ENCODE data around the gene TNNT3.
A peak's percentile ranks its signal among the peaks of the same experiment; 100 is the strongest.
"Not testable (repeated sequence)": the region's sequence is repeated elsewhere in the genome, so short reads cannot be mapped to it uniquely, and the experiment has no call there.

Gene TNNT3

GRCh38 chr11:1881442-1882264, 37.9 kb upstream of the TNNT3 start:
- DNase-seq (ENCODE audit: low spot score) = no peak

DNA sequence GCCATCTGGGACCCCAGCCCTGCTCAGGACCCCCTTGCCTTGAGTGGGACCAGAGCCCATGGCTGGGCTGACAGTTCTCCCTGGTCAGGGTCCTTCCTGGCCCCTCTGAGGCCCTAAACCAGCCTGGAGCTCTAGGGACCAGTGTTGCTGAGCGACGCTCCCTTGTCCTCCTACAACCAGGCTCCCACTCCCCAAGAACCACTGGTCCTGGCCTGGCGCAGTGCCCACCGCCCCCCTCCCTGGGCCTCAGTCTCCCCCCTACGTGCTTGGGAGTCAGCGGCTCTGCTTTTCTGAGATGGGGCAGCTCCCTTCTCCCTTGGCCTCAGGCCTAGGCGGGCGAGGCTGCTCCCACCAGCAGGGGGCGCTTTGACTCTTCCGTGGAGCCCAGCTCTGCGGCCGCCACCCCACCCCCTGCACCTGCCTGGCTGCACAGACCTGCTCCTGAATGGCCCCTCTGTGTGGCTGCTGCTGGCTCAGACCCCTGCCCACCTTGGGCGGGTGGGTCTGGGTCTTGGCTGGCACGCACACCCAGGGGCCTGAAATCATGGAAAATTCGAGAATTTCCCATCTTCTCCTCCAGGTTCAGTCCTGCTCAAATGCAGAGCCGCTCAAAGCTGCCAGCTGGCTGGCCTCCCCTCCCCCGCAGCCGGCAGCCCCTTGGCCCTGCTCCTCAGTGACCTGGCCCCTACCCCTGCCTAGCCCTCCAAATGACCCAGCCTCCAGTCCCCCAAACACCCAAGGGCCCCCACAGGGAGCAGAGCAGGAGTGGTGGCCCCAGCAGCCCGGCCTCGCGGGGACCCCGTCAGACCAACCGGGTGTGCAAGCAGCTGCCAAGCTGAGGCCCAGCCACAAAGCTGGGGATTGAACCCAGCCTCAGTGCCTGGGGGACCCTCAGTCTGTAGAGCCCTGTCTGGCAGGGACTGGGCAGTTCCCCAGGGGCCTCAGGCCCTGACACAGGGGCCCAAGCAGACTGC, 37.0 kb upstream of the TNNT3 start:
- peak; percentile 79 for DNase-seq (ENCODE audit: low spot score)

- no peak for DNase-seq (ENCODE audit: low spot score)
Measured at GRCh38 chr11:1883346-1884302, 35.9 kb upstream of the TNNT3 start.

DNA sequence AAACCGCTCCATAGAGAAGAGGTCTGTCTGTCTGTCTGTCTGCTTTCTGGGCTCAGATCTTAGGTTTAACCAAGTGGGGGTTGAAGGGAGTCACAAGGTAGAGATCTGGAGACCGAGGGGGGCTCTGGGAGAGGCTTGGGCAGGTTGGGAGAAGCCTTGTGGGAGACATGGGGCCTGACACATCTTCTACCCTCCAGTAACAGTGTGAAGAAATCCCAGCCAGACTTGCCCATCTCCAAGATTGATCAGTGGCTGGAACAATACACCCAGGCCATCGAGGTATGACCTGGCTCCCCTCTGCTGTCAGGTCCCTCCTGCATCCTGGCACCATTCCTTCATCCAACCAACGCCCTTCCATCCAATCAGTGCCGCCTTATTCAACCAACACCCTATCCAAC, 35.2 kb upstream of the TNNT3 start:
- no peak for DNase-seq (ENCODE audit: low spot score)

GRCh38 chr11:1886551-1886950, 33.0 kb upstream of the TNNT3 start:
- not testable (repeated sequence) for DNase-seq (ENCODE audit: low spot score)

GRCh38 chr11:1887451-1888346, 31.8 kb upstream of the TNNT3 start:
- no peak for DNase-seq (ENCODE audit: low spot score)

- DNase-seq (ENCODE audit: low spot score) = no peak
Measured at GRCh38 chr11:1888347-1888753, 31.2 kb upstream of the TNNT3 start.

DNA sequence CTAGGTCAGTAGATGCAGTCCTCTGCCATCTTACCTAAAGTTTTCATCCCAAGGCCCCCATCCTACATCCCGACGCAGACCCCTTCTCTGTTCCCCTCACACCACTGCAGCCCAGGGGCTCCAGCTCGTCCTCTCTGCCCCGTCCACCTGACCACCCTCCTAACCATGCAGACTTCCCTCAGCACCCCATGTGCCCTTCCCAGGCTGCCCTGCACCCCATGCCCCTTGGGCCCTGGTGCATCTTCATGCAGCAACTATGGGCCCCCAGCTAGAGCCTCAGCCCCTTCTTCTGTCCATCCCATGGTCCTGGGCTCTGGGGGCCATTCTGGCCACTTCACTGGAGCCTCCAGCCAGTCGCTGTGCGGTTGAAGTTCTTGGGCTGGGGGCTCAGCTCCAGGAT, 30.7 kb upstream of the TNNT3 start:
- DNase-seq (ENCODE audit: low spot score) = no peak

- DNase-seq (ENCODE audit: low spot score) = peak; percentile 88
Measured at GRCh38 chr11:1889224-1889930, 30.1 kb upstream of the TNNT3 start.

DNA sequence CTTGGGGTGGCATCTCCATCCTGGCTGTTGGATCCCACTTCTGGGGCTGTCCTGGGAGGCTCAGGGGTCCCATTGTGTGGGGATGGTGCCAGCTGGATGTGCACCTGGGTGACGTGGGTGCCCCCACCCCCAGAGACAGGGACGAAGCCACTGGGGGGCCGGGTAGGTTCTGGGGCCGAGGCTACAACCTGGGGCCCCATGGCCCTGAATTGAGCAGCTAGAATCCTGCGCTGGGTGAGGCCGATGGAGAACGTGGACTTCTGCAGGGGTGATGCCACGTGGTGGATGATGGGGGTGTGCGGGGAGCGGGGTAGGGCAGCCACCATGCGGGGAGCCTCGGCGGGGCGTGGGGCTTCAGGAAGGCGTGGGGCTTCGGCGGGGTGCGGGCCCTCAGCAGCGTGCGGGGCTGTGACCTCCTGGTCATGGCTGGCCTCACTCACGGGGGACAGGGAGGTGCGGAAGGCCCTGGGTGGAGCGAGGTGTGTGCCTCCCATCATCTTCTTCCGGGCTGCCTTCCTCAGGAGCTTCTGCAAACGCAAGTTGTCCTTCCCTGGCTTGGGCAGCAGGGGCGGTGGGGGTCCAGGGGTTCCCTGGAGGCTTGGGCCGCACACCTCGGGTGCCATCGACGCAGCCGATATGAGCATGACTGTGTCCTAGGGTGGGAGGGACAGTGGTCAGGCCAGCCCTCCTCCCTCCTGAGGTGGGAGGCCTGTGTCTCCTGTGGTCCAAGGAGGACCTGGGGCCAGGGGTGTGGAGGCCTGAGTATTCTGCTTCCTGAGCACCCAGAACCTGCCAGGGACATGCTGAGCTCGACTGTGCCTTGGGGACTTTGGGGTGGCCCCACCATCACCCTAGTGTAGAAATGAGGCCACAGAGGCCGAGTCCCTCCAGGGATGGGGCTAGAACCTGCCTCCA, 29.3 kb upstream of the TNNT3 start:
- DNase-seq (ENCODE audit: low spot score) = no peak

DNA sequence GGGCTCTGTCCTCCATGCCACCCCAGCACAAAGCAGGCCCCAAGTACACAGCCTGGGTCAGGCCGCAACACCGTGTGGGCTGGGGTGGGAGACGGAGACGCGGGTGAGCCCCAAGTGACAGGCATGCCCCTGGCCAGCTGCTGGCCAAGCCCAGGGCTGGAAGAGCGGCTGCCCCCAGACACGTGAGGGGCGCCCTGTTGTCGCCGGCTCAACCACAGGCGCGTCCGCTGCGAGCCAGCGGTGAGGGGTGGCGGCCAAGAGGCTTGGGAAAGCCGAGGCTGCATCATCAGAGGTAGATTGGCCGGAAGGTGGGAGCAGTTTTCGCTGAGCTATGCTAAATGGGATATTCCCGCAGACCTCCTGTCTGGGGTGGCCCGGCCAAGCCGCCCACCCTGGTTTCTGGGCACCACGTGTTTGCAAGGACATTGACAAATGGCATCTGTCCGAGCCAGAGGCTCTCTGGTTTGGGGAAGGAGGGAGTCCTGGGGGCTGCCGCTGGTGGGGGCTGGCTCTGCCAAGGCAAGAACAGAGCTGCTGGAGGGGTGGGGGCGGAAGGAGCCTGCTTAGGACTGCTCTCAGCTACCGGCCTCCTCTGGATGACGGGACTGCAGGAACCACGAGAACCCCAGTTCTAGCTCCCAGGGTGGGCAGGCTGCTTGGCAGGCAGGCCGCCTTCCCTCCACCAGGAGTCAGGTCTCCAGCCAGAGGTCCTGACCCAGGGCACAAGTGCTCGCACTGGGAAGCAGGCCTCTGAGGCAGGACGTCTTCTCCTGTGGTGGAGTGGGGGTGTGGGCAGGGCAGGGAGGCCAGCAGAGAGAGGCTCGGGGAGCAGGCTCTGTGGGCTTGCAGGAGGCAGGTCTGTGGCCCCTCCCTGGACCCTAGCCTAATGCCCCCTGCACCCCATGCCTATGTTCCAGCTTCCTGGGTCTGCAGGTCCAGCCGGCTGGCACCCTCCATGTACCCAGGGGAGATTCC, 28.4 kb upstream of the TNNT3 start:
- no peak for DNase-seq (ENCODE audit: low spot score)

DNA sequence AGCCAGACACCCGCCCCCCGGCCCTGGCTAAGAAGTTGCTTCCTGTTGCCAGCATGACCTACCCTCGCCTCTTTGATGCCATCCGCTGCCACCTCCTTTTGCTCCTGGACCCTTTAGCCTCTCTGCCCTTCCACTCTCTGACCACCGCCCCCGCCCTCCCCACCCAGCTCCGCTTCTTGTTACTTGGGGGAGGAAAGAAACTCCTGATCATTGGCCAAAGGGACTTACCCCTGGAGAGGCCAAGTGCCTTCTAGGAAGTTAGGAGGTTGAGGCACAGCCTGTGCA, 27.7 kb upstream of the TNNT3 start, which contains the start of gene PRR33:
Gene PRR33 (minus strand): TSS at position 65 of the 285 bp plus-strand sequence. CDS start 1,311 bp downstream, outside the sequence.
- DNase-seq (ENCODE audit: low spot score) = no peak

GRCh38 chr11:1892116-1892515, 27.4 kb upstream of the TNNT3 start:
- no peak for DNase-seq (ENCODE audit: low spot score)

- no peak for DNase-seq (ENCODE audit: low spot score)
Measured at GRCh38 chr11:1892558-1892957, 26.9 kb upstream of the TNNT3 start.

GRCh38 chr11:1893581-1894359, 25.7 kb upstream of the TNNT3 start:
- no peak for DNase-seq (ENCODE audit: low spot score)

DNA sequence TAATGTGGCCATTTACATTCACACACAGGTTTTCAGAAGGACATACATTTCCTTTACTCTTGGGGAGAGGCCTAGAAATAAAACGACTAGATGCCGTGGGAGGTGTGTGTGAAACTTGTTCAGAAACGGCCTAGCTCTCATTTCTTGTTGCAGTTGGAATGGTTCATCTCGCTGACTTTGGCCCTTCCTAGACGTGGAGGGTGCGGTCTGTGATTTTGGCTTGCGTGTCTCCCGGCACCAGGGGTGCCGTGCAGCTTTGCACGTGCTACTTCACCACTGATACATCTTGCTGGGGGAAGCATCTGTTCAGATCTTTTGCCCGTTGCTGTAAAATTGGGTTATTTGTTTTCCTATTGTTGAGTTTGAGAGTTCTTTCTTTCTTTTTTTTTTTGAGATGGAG, 24.7 kb upstream of the TNNT3 start:
- DNase-seq (ENCODE audit: low spot score) = no peak

DNA sequence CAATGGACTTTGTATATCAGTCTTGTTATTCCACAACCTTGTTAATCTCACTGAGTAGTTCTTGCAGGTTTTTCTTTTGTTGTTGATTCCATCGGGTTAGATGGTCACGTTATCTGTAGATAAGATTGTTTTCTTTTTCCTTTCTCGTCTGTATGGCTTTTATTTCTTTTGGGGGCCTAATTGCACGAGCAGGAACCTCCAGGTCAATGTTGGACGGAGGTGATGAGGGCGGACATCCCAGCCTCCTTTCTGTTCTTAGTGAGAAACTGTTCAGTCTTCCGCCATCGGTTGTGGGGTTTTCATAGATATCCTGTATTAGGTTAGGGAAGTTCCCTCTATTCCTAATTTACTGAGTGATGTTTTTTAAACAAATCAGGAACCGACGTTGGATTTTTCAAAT, 23.0 kb upstream of the TNNT3 start:
- no peak for DNase-seq (ENCODE audit: low spot score)
